ENCODE measurements around the gene FOXJ1.

FOXJ1 gene

GRCh38 chr17:76124582-76125390 is 16.3 kb downstream of the FOXJ1 start:
- H3K4me1 ChIP-seq (ENCODE audit: control insufficient read depth in 5 of 5, insufficient read depth in 5 of 5, low read length in 5 of 5): peaks cover 0 to 20% (median 16%) of the 10 kb centered on the region in 5 donors
- no peak overlapping the region for H3K9ac ChIP-seq (ENCODE audit: low read length in 5 of 5)
- H3K36me3 ChIP-seq (ENCODE audit: control insufficient read depth in 5 of 5, insufficient read depth in 5 of 5, low read length in 5 of 5): no peaks in the 10 kb centered on the region
- H3K27ac ChIP-seq (ENCODE audit: low read depth, low read length): no peak overlapping the region
- H3K4me3 ChIP-seq (ENCODE audit: low read depth in 1 of 5, low read length in 5 of 5): no peak overlapping the region
- no peaks in the 10 kb centered on the region for H3K27me3 ChIP-seq (ENCODE audit: control insufficient read depth in 5 of 5, insufficient read depth in 4 of 5, low read length in 5 of 5)
- no peaks in the 10 kb centered on the region for H3K9me3 ChIP-seq (ENCODE audit: control insufficient read depth in 5 of 5, low read length in 5 of 5)

- Histone ChIP-seq H3K4me1 (ENCODE audit: control insufficient read depth in 5 of 5, insufficient read depth in 5 of 5, low read length in 5 of 5) (peaks cover 0 to 20% (median 16%) of the 10 kb centered on the region in 5 donors), H3K9me3 (ENCODE audit: control insufficient read depth in 5 of 5, low read length in 5 of 5) (no peaks in the 10 kb centered on the region), H3K36me3 (ENCODE audit: control insufficient read depth in 5 of 5, insufficient read depth in 5 of 5, low read length in 5 of 5) (no peaks in the 10 kb centered on the region), H3K27ac (ENCODE audit: low read depth, low read length) (no peak overlapping the region), H3K9ac (ENCODE audit: low read length in 5 of 5) (no peak overlapping the region), H3K27me3 (ENCODE audit: control insufficient read depth in 5 of 5, insufficient read depth in 4 of 5, low read length in 5 of 5) (no peaks in the 10 kb centered on the region), H3K4me3 (ENCODE audit: low read depth in 1 of 5, low read length in 5 of 5) (no peak overlapping the region)
These were observed 17.1 kb downstream of the FOXJ1 start for GRCh38 chr17:76123749-76124581.

- Histone ChIP-seq H3K9ac (ENCODE audit: low read length in 5 of 5) (peak overlapping the region in 1 of 5 donors; percentile 41), H3K4me1 (ENCODE audit: control insufficient read depth in 5 of 5, insufficient read depth in 5 of 5, low read length in 5 of 5) (peaks cover 0 to 20% (median 16%) of the 10 kb centered on the region in 5 donors), H3K27ac (ENCODE audit: low read depth, low read length) (no peak overlapping the region), H3K4me3 (ENCODE audit: low read depth in 1 of 5, low read length in 5 of 5) (no peak overlapping the region), H3K27me3 (ENCODE audit: control insufficient read depth in 5 of 5, insufficient read depth in 4 of 5, low read length in 5 of 5) (no peaks in the 10 kb centered on the region), H3K9me3 (ENCODE audit: control insufficient read depth in 5 of 5, low read length in 5 of 5) (no peaks in the 10 kb centered on the region), H3K36me3 (ENCODE audit: control insufficient read depth in 5 of 5, insufficient read depth in 5 of 5, low read length in 5 of 5) (no peaks in the 10 kb centered on the region)
These were observed 17.9 kb downstream of the FOXJ1 start for GRCh38 chr17:76123191-76123499.

- peaks cover 0 to 20% (median 16%) of the 10 kb centered on the region in 5 donors for H3K4me1 ChIP-seq (ENCODE audit: control insufficient read depth in 5 of 5, insufficient read depth in 5 of 5, low read length in 5 of 5)
- peak overlapping the region in 4 of 5 donors; percentile 23 to 76 (median 72) for H3K9ac ChIP-seq (ENCODE audit: low read length in 5 of 5)
- no peaks in the 10 kb centered on the region for H3K36me3 ChIP-seq (ENCODE audit: control insufficient read depth in 5 of 5, insufficient read depth in 5 of 5, low read length in 5 of 5)
- H3K9me3 ChIP-seq (ENCODE audit: control insufficient read depth in 5 of 5, low read length in 5 of 5): no peaks in the 10 kb centered on the region
- no peaks in the 10 kb centered on the region for H3K27me3 ChIP-seq (ENCODE audit: control insufficient read depth in 5 of 5, insufficient read depth in 4 of 5, low read length in 5 of 5)
- H3K4me3 ChIP-seq (ENCODE audit: low read depth in 1 of 5, low read length in 5 of 5): peak overlapping the region in 1 of 5 donors; percentile 67
- H3K27ac ChIP-seq (ENCODE audit: low read depth, low read length): no peak overlapping the region
These were observed 18.4 kb downstream of the FOXJ1 start for GRCh38 chr17:76122431-76123190.

GRCh38 chr17:76121932-76122430 is 19.1 kb downstream of the FOXJ1 start:
- H3K27ac ChIP-seq (ENCODE audit: low read depth, low read length): no peak overlapping the region
- peak overlapping the region in 4 of 5 donors; percentile 53 to 76 (median 72) for H3K9ac ChIP-seq (ENCODE audit: low read length in 5 of 5)
- H3K36me3 ChIP-seq (ENCODE audit: control insufficient read depth in 5 of 5, insufficient read depth in 5 of 5, low read length in 5 of 5): no peaks in the 10 kb centered on the region
- no peaks in the 10 kb centered on the region for H3K27me3 ChIP-seq (ENCODE audit: control insufficient read depth in 5 of 5, insufficient read depth in 4 of 5, low read length in 5 of 5)
- H3K4me3 ChIP-seq (ENCODE audit: low read depth in 1 of 5, low read length in 5 of 5): peak overlapping the region in 4 of 5 donors; percentile 48 to 67 (median 57)
- peaks cover 0 to 20% (median 16%) of the 10 kb centered on the region in 5 donors for H3K4me1 ChIP-seq (ENCODE audit: control insufficient read depth in 5 of 5, insufficient read depth in 5 of 5, low read length in 5 of 5)
- no peaks in the 10 kb centered on the region for H3K9me3 ChIP-seq (ENCODE audit: control insufficient read depth in 5 of 5, low read length in 5 of 5)

- Histone ChIP-seq H3K27me3 (ENCODE audit: control insufficient read depth in 5 of 5, insufficient read depth in 4 of 5, low read length in 5 of 5) (no peaks in the 10 kb centered on the region), H3K9me3 (ENCODE audit: control insufficient read depth in 5 of 5, low read length in 5 of 5) (no peaks in the 10 kb centered on the region), H3K4me3 (ENCODE audit: low read depth in 1 of 5, low read length in 5 of 5) (no peak overlapping the region), H3K27ac (ENCODE audit: low read depth, low read length) (no peak overlapping the region), H3K36me3 (ENCODE audit: control insufficient read depth in 5 of 5, insufficient read depth in 5 of 5, low read length in 5 of 5) (no peaks in the 10 kb centered on the region), H3K9ac (ENCODE audit: low read length in 5 of 5) (no peak overlapping the region), H3K4me1 (ENCODE audit: control insufficient read depth in 5 of 5, insufficient read depth in 5 of 5, low read length in 5 of 5) (peaks cover 0 to 20% (median 16%) of the 10 kb centered on the region in 5 donors)
These were observed 20.4 kb downstream of the FOXJ1 start for GRCh38 chr17:76120658-76121008.

GRCh38 chr17:76119409-76120371 is 21.4 kb downstream of the FOXJ1 start:
- Histone ChIP-seq H3K9ac (ENCODE audit: low read length in 5 of 5) (no peak overlapping the region), H3K27me3 (ENCODE audit: control insufficient read depth in 5 of 5, insufficient read depth in 4 of 5, low read length in 5 of 5) (no peaks in the 10 kb centered on the region), H3K4me3 (ENCODE audit: low read depth in 1 of 5, low read length in 5 of 5) (no peak overlapping the region), H3K4me1 (ENCODE audit: control insufficient read depth in 5 of 5, insufficient read depth in 5 of 5, low read length in 5 of 5) (peaks cover 0 to 20% (median 16%) of the 10 kb centered on the region in 5 donors), H3K36me3 (ENCODE audit: control insufficient read depth in 5 of 5, insufficient read depth in 5 of 5, low read length in 5 of 5) (no peaks in the 10 kb centered on the region), H3K9me3 (ENCODE audit: control insufficient read depth in 5 of 5, low read length in 5 of 5) (no peaks in the 10 kb centered on the region), H3K27ac (ENCODE audit: low read depth, low read length) (no peak overlapping the region)

- Histone ChIP-seq H3K9ac (ENCODE audit: low read length in 5 of 5) (no peak overlapping the region), H3K4me3 (ENCODE audit: low read depth in 1 of 5, low read length in 5 of 5) (no peak overlapping the region), H3K27ac (ENCODE audit: low read depth, low read length) (no peak overlapping the region), H3K27me3 (ENCODE audit: control insufficient read depth in 5 of 5, insufficient read depth in 4 of 5, low read length in 5 of 5) (no peaks in the 10 kb centered on the region), H3K4me1 (ENCODE audit: control insufficient read depth in 5 of 5, insufficient read depth in 5 of 5, low read length in 5 of 5) (no peaks in the 10 kb centered on the region), H3K36me3 (ENCODE audit: control insufficient read depth in 5 of 5, insufficient read depth in 5 of 5, low read length in 5 of 5) (no peaks in the 10 kb centered on the region), H3K9me3 (ENCODE audit: control insufficient read depth in 5 of 5, low read length in 5 of 5) (no peaks in the 10 kb centered on the region)
These were observed 25.8 kb downstream of the FOXJ1 start for GRCh38 chr17:76115138-76115754.

- H3K27ac ChIP-seq (ENCODE audit: low read depth, low read length): no peak overlapping the region
- no peaks in the 10 kb centered on the region for H3K27me3 ChIP-seq (ENCODE audit: control insufficient read depth in 5 of 5, insufficient read depth in 4 of 5, low read length in 5 of 5)
- H3K4me1 ChIP-seq (ENCODE audit: control insufficient read depth in 5 of 5, insufficient read depth in 5 of 5, low read length in 5 of 5): no peaks in the 10 kb centered on the region
- no peaks in the 10 kb centered on the region for H3K36me3 ChIP-seq (ENCODE audit: control insufficient read depth in 5 of 5, insufficient read depth in 5 of 5, low read length in 5 of 5)
- H3K9ac ChIP-seq (ENCODE audit: low read length in 5 of 5): no peak overlapping the region
- H3K9me3 ChIP-seq (ENCODE audit: control insufficient read depth in 5 of 5, low read length in 5 of 5): no peaks in the 10 kb centered on the region
- no peak overlapping the region for H3K4me3 ChIP-seq (ENCODE audit: low read depth in 1 of 5, low read length in 5 of 5)
These were observed 29.1 kb downstream of the FOXJ1 start for GRCh38 chr17:76111956-76112355.

Data from subcutaneous abdominal adipose tissue (tissue), 5 donors.